Measurements from ENCODE around the gene ATP6V0B. TPM values are rescaled to one million over a fixed set of nuclear protein-coding genes. Genes with fewer than 3 reads are reported as not detected.
A peak's percentile ranks its signal among the peaks of the same experiment; 100 is the strongest.

Gene ATP6V0B
- total and polyA plus RNA-seq, 2 of the 13 experiments (the other 11 are each of a cell fraction or from before 2014, with no cell fraction given) = 157 to 161 TPM

GRCh38 chr1:43949678-43950077, 25.1 kb upstream of the ATP6V0B start:
- FAIRE-seq (no peak), ATAC-seq (no peak), DNase-seq (ENCODE audit: low spot score) (no peak)
- no peaks in the 10 kb centered on the region; a peak in 1 of 5 replicates for H3K27me3 ChIP-seq (ENCODE audit: control insufficient read depth in 1 of 2, insufficient read depth in 2 of 2, low read length in 2 of 2)
- no peak overlapping the region for H3K4me3 ChIP-seq (replicated peaks in 1 of 3; ENCODE audit: insufficient read depth in 1 of 3, low read depth in 2 of 3, low read length in 3 of 3)
- no peak overlapping the region for H2AFZ ChIP-seq (ENCODE audit: low read length)
- H4K20me1 ChIP-seq (ENCODE audit: insufficient read depth, low read length) = no peaks in the 10 kb centered on the region
- POLR2A ChIA-PET = interaction anchor here (1.3 to 5.0 kb wide), 2 partner anchors 14 to 20 kb away, joined by 3 to 38 read pairs; partner anchors contain the start of gene DPH2
- CTCF ChIA-PET (ENCODE audit: low intra/inter-chr PET ratio, low total read pairs) = no interaction called here
- in situ Hi-C loops (cut with HindIII; ENCODE audit: extremely low pct_ligation_motif_present, low pct_unique_long_range_greater_than_20kb) = no loop called here
- H3K9me3 ChIP-seq (ENCODE audit: low read length) = no peaks in the 10 kb centered on the region
- no peaks in the 10 kb centered on the region; a peak in 1 of 5 replicates for H3K36me3 ChIP-seq (replicated peaks in 1 of 2; ENCODE audit: control insufficient read depth in 1 of 2, insufficient read depth in 2 of 2, low read length in 2 of 2)
- H3K4me2 ChIP-seq (ENCODE audit: low read depth, low read length) = no peak overlapping the region
- no peak overlapping the region for H3K9ac ChIP-seq (ENCODE audit: insufficient read depth, low read depth, low read length)
- BruUV-seq (replicated peaks) = no TSS peak
- WGBS (ENCODE audit: low lambda C conversion rate) = 100% methylated on average over 1 of the region's 13 CpGs
- intact Hi-C loops (cut with micrococcal nuclease; ENCODE audit: unreplicated experiment) = loop anchor here (5.0 kb wide), 1 partner anchor 242 kb away; the partner anchor contains the start of gene ST3GAL3
- peaks cover 11% of the 10 kb centered on the region for H3K79me2 ChIP-seq (ENCODE audit: insufficient read depth, low read length)
- TF ChIP-seq REL (CRISPR knock-in tag; conservative IDR thresholded peaks at IDR 0.05) = no peak
- no peak for TF ChIP-seq U2AF2 (IDR thresholded peaks at IDR 0.05; ENCODE audit: low read depth, low read length)
- TF ChIP-seq AGO2 (optimal IDR thresholded peaks at IDR 0.05; ENCODE audit: low read depth, low read length) = peak; percentile 26
- TF ChIP-seq HNRNPLL (IDR thresholded peaks at IDR 0.05; ENCODE audit: low read depth, low read length, poor library complexity, severe bottlenecking) = no peak
- no peak for TF ChIP-seq ISL2 (CRISPR knock-in tag; IDR thresholded peaks at IDR 0.05)
- H3K4me1 ChIP-seq (ENCODE audit: insufficient read depth, low read length) = peaks cover 25% of the 10 kb centered on the region
- H3K27ac ChIP-seq (ENCODE audit: extremely low read length, insufficient read depth, low read length) = no peak overlapping the region

GRCh38 chr1:43951021-43951985, 23.5 kb upstream of the ATP6V0B start:
- WGBS (ENCODE audit: low lambda C conversion rate) = 99% methylated on average over 4 of the region's 4 CpGs
- FAIRE-seq (no peak), DNase-seq (ENCODE audit: low spot score) (no peak), ATAC-seq (no peak)
- H3K4me2 ChIP-seq (ENCODE audit: low read depth, low read length) = no peak overlapping the region
- peaks cover 11% of the 10 kb centered on the region for H3K79me2 ChIP-seq (ENCODE audit: insufficient read depth, low read length)
- ChIA-PET CTCF (ENCODE audit: low intra/inter-chr PET ratio, low total read pairs) (no interaction called here), POLR2A (interaction anchor here (1.3 kb wide), 1 partner anchor 19 kb away, joined by 3 read pairs; the partner anchor contains the start of gene DPH2)
- H3K27me3 ChIP-seq (ENCODE audit: control insufficient read depth in 1 of 2, insufficient read depth in 2 of 2, low read length in 2 of 2) = no peaks in the 10 kb centered on the region; a peak in 1 of 5 replicates
- H3K36me3 ChIP-seq (replicated peaks in 1 of 2; ENCODE audit: control insufficient read depth in 1 of 2, insufficient read depth in 2 of 2, low read length in 2 of 2) = peaks cover 0 to under 1% of the 10 kb centered on the region in 2 experiments; a peak in 1 of 5 replicates
- peaks cover 14% of the 10 kb centered on the region for H3K4me1 ChIP-seq (ENCODE audit: insufficient read depth, low read length)
- in situ Hi-C loops (cut with HindIII; ENCODE audit: extremely low pct_ligation_motif_present, low pct_unique_long_range_greater_than_20kb) (no loop called here), intact Hi-C loops (cut with micrococcal nuclease; ENCODE audit: unreplicated experiment) (no loop called here)
- no peaks in the 10 kb centered on the region for H3K9me3 ChIP-seq (ENCODE audit: low read length)
- BruUV-seq (replicated peaks) = no TSS peak
- no peak overlapping the region for H3K4me3 ChIP-seq (replicated peaks in 1 of 3; ENCODE audit: insufficient read depth in 1 of 3, low read depth in 2 of 3, low read length in 3 of 3)
- no peak overlapping the region for H2AFZ ChIP-seq (ENCODE audit: low read length)
- H4K20me1 ChIP-seq (ENCODE audit: insufficient read depth, low read length) = no peaks in the 10 kb centered on the region
- H3K9ac ChIP-seq (ENCODE audit: insufficient read depth, low read depth, low read length) = no peak overlapping the region
- H3K27ac ChIP-seq (ENCODE audit: extremely low read length, insufficient read depth, low read length) = no peak overlapping the region
- TF ChIP-seq GLMP (CRISPR knock-in tag; IDR thresholded peaks at IDR 0.05; ENCODE audit: borderline replicate concordance) = no peak

Data from HepG2 (cell line).